SU-DHL-6 (cell line): ENCODE results near the gene ANKRD33B.

Experiments
- H2AFZ ChIP-seq: fragments of 200-600 bp; sonication (generic); 2 replicates; pipeline ENCODE4 v1.6.1; 2014; ENCODE audit warnings: low read depth, mild to moderate bottlenecking, moderate library complexity, mixed read lengths, antibody characterized with exemption, low read length; ENCODE audit not compliant: severe bottlenecking
- H3F3A ChIP-seq: fragments of 200-600 bp; shearing (Covaris generic); 2 replicates; pipeline ENCODE4 v1.6.0; 2016; ENCODE audit warnings: antibody characterized with exemption, mild to moderate bottlenecking; ENCODE audit not compliant: insufficient read depth
- H3K27ac ChIP-seq: fragments of 200-600 bp; sonication (generic); 2 replicates; pipeline ENCODE4 v1.5.1; 2016; ENCODE audit warnings: low read depth, mild to moderate bottlenecking, low read length, moderate library complexity, mixed read lengths
- H3K27me3 ChIP-seq: fragments of 200-600 bp; sonication (generic), shearing (Covaris generic); 2 replicates; pipeline ENCODE4 v1.6.0; 2014; ENCODE audit warnings: mild to moderate bottlenecking, low read length
- H3K36me3 ChIP-seq: fragments of 200-600 bp; sonication (generic); 2 replicates; pipeline ENCODE4 v1.6.1; 2014; ENCODE audit warnings: mild to moderate bottlenecking, low read length, mixed read lengths
- H3K4me2 ChIP-seq: fragments of 300-600, 200-600 bp; shearing (Covaris generic), sonication (generic); 2 replicates; pipeline ENCODE4 v1.6.0; 2014; ENCODE audit warnings: low read length, low read depth, mild to moderate bottlenecking; ENCODE audit not compliant: poor library complexity, severe bottlenecking
- H3K4me3 ChIP-seq: fragments of 200-600 bp; sonication (generic); 2 replicates; pipeline ENCODE4 v1.5.1; 2014; ENCODE audit warnings: antibody characterized with exemption, low read length, mild to moderate bottlenecking, mixed read lengths; ENCODE audit not compliant: insufficient read depth, poor library complexity, severe bottlenecking
- H3K79me2 ChIP-seq: fragments of 200-600 bp; sonication (generic); 2 replicates; pipeline ENCODE4 v1.6.1; 2014; ENCODE audit warnings: mild to moderate bottlenecking, low read length, moderate library complexity; ENCODE audit not compliant: insufficient read depth
- H3K9ac ChIP-seq: fragments of 200-600 bp; sonication (generic); 2 replicates; pipeline ENCODE4 v1.7.0; 2014; ENCODE audit warnings: mild to moderate bottlenecking, low read length
- H3K9me2 ChIP-seq: fragments of 200-600 bp; sonication (generic); replicated peaks from 2 replicates; pipeline ENCODE4 v1.6.1; 2014; ENCODE audit warnings: low read length; ENCODE audit not compliant: insufficient read depth
- H3K9me3 ChIP-seq: fragments of 200-600 bp; sonication (generic); 2 replicates; pipeline ENCODE4 v1.6.1; 2014; ENCODE audit warnings: low read length, mixed read lengths; ENCODE audit not compliant: insufficient read depth
- H4K20me1 ChIP-seq: fragments of 200-600 bp; sonication (generic); 2 replicates; pipeline ENCODE4 v1.6.1; 2014; ENCODE audit warnings: low read depth, mild to moderate bottlenecking, antibody characterized with exemption, low read length, moderate library complexity, mixed read lengths
- CTCF ChIP-seq: fragments of 200-600 bp; sonication (generic); IDR thresholded peaks from one replicate; pipeline ENCODE4 v1.5.1; 2017; ENCODE audit warnings: antibody characterized with exemption, mild to moderate bottlenecking, low read length, moderate library complexity; ENCODE audit not compliant: insufficient read depth, poor library complexity, severe bottlenecking
- EZH2phosphoT487 ChIP-seq: fragments of 200-600 bp; sonication (generic), shearing (Covaris generic); conservative IDR thresholded peaks from 2 replicates; pipeline ENCODE4 v1.6.1; 2018; ENCODE audit warnings: mild to moderate bottlenecking, antibody characterized with exemption, low read length, moderate library complexity, mixed read lengths

The ANKRD33B gene

GRCh38 chr5:10658265-10658664, 94.4 kb downstream of the ANKRD33B start:
- no peak overlapping the region for H2AFZ ChIP-seq
- no peaks in the 10 kb centered on the region for H4K20me1 ChIP-seq
- H3K9ac ChIP-seq: no peak overlapping the region
- no peak overlapping the region for H3K27ac ChIP-seq
- no peaks in the 10 kb centered on the region for H3K27me3 ChIP-seq
- TF ChIP-seq CTCF (no peak), EZH2phosphoT487 (no peak)
- no peak overlapping the region for H3K4me2 ChIP-seq
- H3K9me2 ChIP-seq: no peaks in the 10 kb centered on the region
- no peak overlapping the region for H3K4me3 ChIP-seq
- no peaks in the 10 kb centered on the region for H3K79me2 ChIP-seq
- peaks cover 6% of the 10 kb centered on the region; the same call in 1 of the 2 replicates for H3F3A ChIP-seq
- no peaks in the 10 kb centered on the region for H3K36me3 ChIP-seq
- no peaks in the 10 kb centered on the region for H3K9me3 ChIP-seq

- no peak overlapping the region for H3K4me3 ChIP-seq
- no peak overlapping the region for H3K9ac ChIP-seq
- no peak for TF ChIP-seq EZH2phosphoT487
- no peak for TF ChIP-seq CTCF
Observed at GRCh38 chr5:10660135-10660534, 96.3 kb downstream of the ANKRD33B start.

GRCh38 chr5:10660720-10661387, 97.0 kb downstream of the ANKRD33B start:
- Histone ChIP-seq H3K27ac (no peak overlapping the region), H3K27me3 (no peaks in the 10 kb centered on the region), H3K79me2 (no peaks in the 10 kb centered on the region), H3F3A (peaks cover 6% of the 10 kb centered on the region; the same call in 1 of the 2 replicates), H2AFZ (no peak overlapping the region), H4K20me1 (no peaks in the 10 kb centered on the region), H3K36me3 (no peaks in the 10 kb centered on the region), H3K9me2 (no peaks in the 10 kb centered on the region), H3K9me3 (no peaks in the 10 kb centered on the region), H3K4me2 (no peak overlapping the region), H3K9ac (no peak overlapping the region), H3K4me3 (no peak overlapping the region)
- TF ChIP-seq EZH2phosphoT487: no peak
- no peak for TF ChIP-seq CTCF

More at GRCh38 chr5:10660135-10660534, 96.3 kb downstream of the ANKRD33B start:
- H3K36me3 ChIP-seq: no peaks in the 10 kb centered on the region
- H3K27me3 ChIP-seq: no peaks in the 10 kb centered on the region
- no peak overlapping the region for H3K27ac ChIP-seq
- H3F3A ChIP-seq: peaks cover 6% of the 10 kb centered on the region; the same call in 1 of the 2 replicates
- H2AFZ ChIP-seq: no peak overlapping the region
- H3K79me2 ChIP-seq: no peaks in the 10 kb centered on the region
- no peaks in the 10 kb centered on the region for H4K20me1 ChIP-seq
- H3K9me3 ChIP-seq: no peaks in the 10 kb centered on the region
- no peaks in the 10 kb centered on the region for H3K9me2 ChIP-seq
- H3K4me2 ChIP-seq: no peak overlapping the region
